Mucosa of gallbladder (tissue), 1 donor: Measurements from ENCODE around the gene TAF1C. TPM values are rescaled to one million over a fixed set of nuclear protein-coding genes. Genes with fewer than 3 reads are reported as not detected.

Experiments used
- DNase-seq: peaks from one replicate; pipeline ENCODE4 v3.0.0-alpha.2; 2020; ENCODE audit warnings: low spot score
- total RNA-seq: library from RNA; stranded (reverse); gene quantifications from one replicate; pipeline ENCODE4 v1.2.1, GENCODE V29; 2021
- donor health status: DM: no; HTN: no; CAD: no.

The TAF1C gene
- total RNA-seq, 1 donor from 2014 or later: 56.5 TPM

- no peak for DNase-seq
Observed at GRCh38 chr16:84183911-84184591, 2.8 kb downstream of the TAF1C start.

- DNase-seq: no peak
Observed at GRCh38 chr16:84183572-84183875, 3.3 kb downstream of the TAF1C start.

- DNase-seq: no peak
Observed at GRCh38 chr16:84182680-84183571, 3.9 kb downstream of the TAF1C start.

- no peak for DNase-seq
Observed at GRCh38 chr16:84182104-84182503, 4.8 kb downstream of the TAF1C start.

GRCh38 chr16:84181144-84181915, 5.5 kb downstream of the TAF1C start:
- no peak for DNase-seq

GRCh38 chr16:84180519-84181140, 6.2 kb downstream of the TAF1C start:
- DNase-seq: no peak

- no peak for DNase-seq
Observed at GRCh38 chr16:84179612-84180320, 7.1 kb downstream of the TAF1C start.

GRCh38 chr16:84178892-84179611, 7.8 kb downstream of the TAF1C start:
- no peak for DNase-seq

GRCh38 chr16:84178146-84178765, 8.6 kb downstream of the TAF1C start:
- no peak for DNase-seq

GRCh38 chr16:84177741-84178073, 9.2 kb downstream of the TAF1C start:
- DNase-seq: no peak

- DNase-seq: no peak
Observed at GRCh38 chr16:84176192-84177053, 10.4 kb downstream of the TAF1C start.

- peak; percentile 55 for DNase-seq
Observed at GRCh38 chr16:84175350-84176081, 11.3 kb downstream of the TAF1C start.

- DNase-seq: no peak
Observed at GRCh38 chr16:84174396-84174795, 12.5 kb downstream of the TAF1C start.

- DNase-seq: no peak
Observed at GRCh38 chr16:84169765-84170310, 17.0 kb downstream of the TAF1C start.

GRCh38 chr16:84166796-84167695, 19.8 kb downstream of the TAF1C start:
- no peak for DNase-seq

- no peak for DNase-seq
Observed at GRCh38 chr16:84165746-84166145, 21.1 kb downstream of the TAF1C start.

- no peak for DNase-seq
Observed at GRCh38 chr16:84161801-84162200, 25.1 kb downstream of the TAF1C start.
